Measurements from ENCODE around the gene SELENOM.

DNA sequence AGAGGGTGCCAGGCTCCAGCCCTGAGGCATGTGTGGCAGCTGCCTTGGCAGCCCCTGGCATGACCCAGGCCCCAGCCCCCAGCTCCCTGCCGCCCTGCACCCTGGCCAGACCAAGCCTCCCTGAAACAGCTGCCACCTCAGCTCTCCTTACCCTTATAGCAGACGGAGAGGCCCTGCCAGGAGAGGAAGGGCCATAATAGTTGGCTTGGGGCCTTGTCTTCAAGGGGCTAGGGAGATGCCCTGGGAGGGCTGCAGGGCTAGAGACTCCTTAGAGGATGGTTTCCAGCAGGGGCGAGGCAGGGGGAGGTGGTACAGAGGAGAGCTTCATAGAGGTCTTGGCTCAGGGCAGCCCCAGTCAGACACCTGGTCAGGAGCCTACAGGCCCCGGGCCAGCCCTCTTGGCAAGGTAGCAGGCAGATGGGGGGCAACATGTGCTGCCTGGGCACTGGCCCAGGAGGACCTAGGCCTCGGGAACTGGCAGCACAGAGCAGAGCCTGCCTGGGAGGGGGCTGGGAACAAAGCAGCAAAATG is 13.3 kb downstream of the SELENOM start:
- no peak for TF ChIP-seq CTCF (IDR thresholded peaks at IDR 0.05; ENCODE audit: poor library complexity, severe bottlenecking)
- no peak for TF ChIP-seq REST (IDR thresholded peaks at IDR 0.05; ENCODE audit: borderline replicate concordance)
- TF ChIP-seq POLR2AphosphoS5 (IDR thresholded peaks at IDR 0.05) = no peak
- no peak for TF ChIP-seq EZH2 (IDR thresholded peaks at IDR 0.05; ENCODE audit: borderline replicate concordance, insufficient read depth, low read length, poor library complexity, severe bottlenecking)
- TF ChIP-seq TAF1 (IDR thresholded peaks at IDR 0.05; ENCODE audit: low read depth) = no peak
- TF ChIP-seq RAD21 (conservative IDR thresholded peaks at IDR 0.05) = no peak

All from neural cell (in vitro differentiated cells).